GM23248 (cell line): Measurements from ENCODE around the gene CKM. TPM values are rescaled to one million over a fixed set of nuclear protein-coding genes. Genes with fewer than 3 reads are reported as not detected.

Source experiments
- DNase-seq: peaks from one replicate; pipeline ENCODE4 v3.0.0-alpha.2; 2015
- H2AFZ ChIP-seq: fragments of 200-600 bp; sonication (generic); 2 replicates; pipeline ENCODE4 v1.6.1; 2016; ENCODE audit warnings: antibody characterized with exemption
- H3F3A ChIP-seq: fragments of 200-600 bp; sonication (generic); 2 replicates; pipeline ENCODE4 v1.6.1; 2016; ENCODE audit warnings: mild to moderate bottlenecking, antibody characterized with exemption, mixed run types; ENCODE audit not compliant: insufficient read depth
- H3K27ac ChIP-seq: fragments of 200-600 bp; sonication (generic); 2 replicates; pipeline ENCODE4 v1.5.1; 2016; ENCODE audit warnings: mild to moderate bottlenecking
- H3K27me3 ChIP-seq: fragments of 200-600 bp; sonication (generic); replicated peaks from 2 replicates; pipeline ENCODE4 v1.6.1; 2016; ENCODE audit warnings: mild to moderate bottlenecking; ENCODE audit not compliant: insufficient read depth
- H3K36me3 ChIP-seq: fragments of 200-600 bp; sonication (generic); 2 replicates; pipeline ENCODE4 v1.6.1; 2016; ENCODE audit warnings: low read depth, mild to moderate bottlenecking
- H3K4me1 ChIP-seq: fragments of 200-600 bp; sonication (generic); 2 replicates; pipeline ENCODE4 v1.6.1; 2016; ENCODE audit warnings: mild to moderate bottlenecking; ENCODE audit not compliant: insufficient read depth
- H3K4me2 ChIP-seq: fragments of 200-600 bp; sonication (generic); one replicate; pipeline ENCODE4 v1.6.1; 2016; ENCODE audit warnings: mild to moderate bottlenecking; ENCODE audit not compliant: unreplicated experiment
- H3K4me3 ChIP-seq: fragments of 200-600 bp; sonication (generic); 2 replicates; pipeline ENCODE4 v1.5.1; 2016; ENCODE audit warnings: mild to moderate bottlenecking
- H3K79me2 ChIP-seq: fragments of 200-600 bp; sonication (generic); 2 replicates; pipeline ENCODE4 v1.6.1; 2016; ENCODE audit warnings: mild to moderate bottlenecking; ENCODE audit not compliant: insufficient read depth
- H3K9ac ChIP-seq: fragments of 200-600 bp; sonication (generic); 2 replicates; pipeline ENCODE4 v1.6.1; 2016; ENCODE audit warnings: mild to moderate bottlenecking
- H3K9me2 ChIP-seq: fragments of 200-600 bp; sonication (generic); 2 replicates; pipeline ENCODE4 v1.6.1; 2016; ENCODE audit warnings: mixed run types, mild to moderate bottlenecking, moderate library complexity; ENCODE audit not compliant: insufficient read depth
- H3K9me3 ChIP-seq: fragments of 200-600 bp; sonication (generic); one replicate; pipeline ENCODE4 v1.6.1; 2017; ENCODE audit warnings: low read depth
- H4K20me1 ChIP-seq: fragments of 200-600 bp; sonication (generic); 2 replicates; pipeline ENCODE4 v1.6.0; 2016; ENCODE audit not compliant: insufficient read depth
- EZH2 ChIP-seq: fragments of 200-600 bp; sonication (generic); IDR thresholded peaks from 2 replicates; pipeline ENCODE4 v1.6.1; 2018; ENCODE audit warnings: antibody characterized with exemption, mild to moderate bottlenecking; ENCODE audit not compliant: insufficient read depth, poor library complexity, severe bottlenecking
- EZH2phosphoT487 ChIP-seq: fragments of 200-600 bp; sonication (generic); IDR thresholded peaks from 2 replicates; pipeline ENCODE4 v1.6.1; 2018; ENCODE audit warnings: antibody characterized with exemption, moderate library complexity, mild to moderate bottlenecking, low read depth; ENCODE audit not compliant: insufficient read depth
- WGBS, 2 experiments: methylation state at CpG; one replicate each; pipeline ENCODE4 v1.1.6; 2015 to 2017; ENCODE audit warnings: low lambda C conversion rate in 2 of 2, low coverage in 1 of 2; ENCODE audit errors: missing lambda C conversion rate in 2 of 2; 5-methylcytosine and 5-hydroxymethylcytosine counted together
- in situ Hi-C: fragments of 300-500 bp; cut with MboI; formaldehyde crosslinking; loops from 2 replicates; pipeline ENCODE4 v1.15.0; 2020
- polyA plus RNA-seq: library from polyadenylated mRNA; unstranded; fragments of >200 nt; fragmentation: Nextera tagmentation; extraction: Ambion mirVana; gene quantifications from 2 replicates; pipeline ENCODE4 v1.2.1, GENCODE V29; 2016
- total RNA-seq: library from RNA; depleted of rRNA; stranded (reverse); fragments of >200 nt; shearing (Covaris generic); gene quantifications from 2 replicates; pipeline ENCODE4 v1.2.3, GENCODE V29; 2014

The CKM gene
- total and polyA plus RNA-seq, 2 experiments from 2014 or later = not detected

DNA sequence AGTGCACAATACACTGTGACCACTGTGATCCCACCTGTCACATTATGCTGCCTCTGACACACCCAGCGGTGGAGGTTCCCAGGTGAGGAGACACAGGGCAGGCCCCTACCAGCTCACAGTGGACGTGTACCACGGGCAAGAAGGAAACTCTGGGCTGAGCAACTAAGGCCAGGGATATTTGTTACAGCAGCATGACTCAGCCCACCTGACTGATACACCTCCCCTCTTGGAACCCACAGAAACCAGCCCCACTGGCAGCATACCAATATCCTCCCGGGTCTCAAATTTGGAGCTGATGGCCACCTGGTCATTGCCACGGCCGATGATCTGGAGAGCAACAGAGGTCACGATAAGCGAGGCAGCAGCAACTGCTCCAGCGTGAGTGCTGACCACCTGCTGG, 32.7 kb upstream of the CKM start:
- TF ChIP-seq EZH2 = no peak
- no peak for TF ChIP-seq EZH2phosphoT487
- no peaks in the 10 kb centered on the region for H4K20me1 ChIP-seq
- DNase-seq = no peak
- no peaks in the 10 kb centered on the region for H3K4me1 ChIP-seq
- no peaks in the 10 kb centered on the region for H3K27me3 ChIP-seq
- H2AFZ ChIP-seq = no peak overlapping the region
- H3K27ac ChIP-seq = no peak overlapping the region
- H3K4me2 ChIP-seq = no peak overlapping the region
- no peaks in the 10 kb centered on the region for H3K79me2 ChIP-seq
- H3K36me3 ChIP-seq = peaks cover 16% of the 10 kb centered on the region; the same call in 1 of the 2 replicates
- no peaks in the 10 kb centered on the region for H3K9me2 ChIP-seq
- H3K4me3 ChIP-seq = no peak overlapping the region
- in situ Hi-C loops = no loop called here
- no peaks in the 10 kb centered on the region for H3K9me3 ChIP-seq
- 97% methylated on average over 9 of the region's 9 CpGs for WGBS, 2 experiments
- H3F3A ChIP-seq = no peaks in the 10 kb centered on the region
- H3K9ac ChIP-seq = no peak overlapping the region

DNA sequence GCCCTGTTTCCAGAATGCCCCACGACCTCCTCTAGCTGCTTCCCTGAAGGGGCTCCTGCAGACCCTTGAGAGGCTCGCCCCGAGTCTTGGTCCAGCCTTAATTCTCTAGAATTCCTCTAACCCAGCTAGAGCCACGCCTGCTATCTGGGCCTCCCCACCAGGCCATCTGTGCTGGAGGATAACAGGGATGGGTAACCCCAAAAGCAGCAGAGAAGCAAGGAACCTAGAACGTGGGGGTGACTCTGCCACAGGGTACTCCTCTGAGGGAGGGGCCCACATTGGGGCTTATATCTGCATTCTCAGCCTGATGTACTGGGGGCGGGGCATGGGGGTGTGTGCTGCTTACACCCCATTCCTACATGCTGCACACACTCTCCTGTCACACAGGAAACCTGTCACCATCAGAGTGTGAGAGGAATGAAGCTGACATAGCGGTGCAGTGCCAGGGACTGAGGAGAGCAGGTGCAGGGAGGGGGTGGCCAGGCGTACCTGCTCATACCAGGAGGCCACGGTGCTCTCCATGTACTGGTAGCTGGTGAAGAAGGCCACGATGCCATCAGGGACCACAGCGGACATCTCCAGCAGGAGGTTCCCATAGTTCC, 31.7 kb upstream of the CKM start:
- Histone ChIP-seq H3K9ac (no peak overlapping the region), H4K20me1 (no peaks in the 10 kb centered on the region), H3K4me1 (no peaks in the 10 kb centered on the region), H3K36me3 (peaks cover 16% of the 10 kb centered on the region; the same call in 1 of the 2 replicates), H2AFZ (no peak overlapping the region), H3K4me3 (no peak overlapping the region), H3K9me3 (no peaks in the 10 kb centered on the region), H3K9me2 (no peaks in the 10 kb centered on the region), H3K4me2 (no peak overlapping the region), H3K27me3 (no peaks in the 10 kb centered on the region), H3K79me2 (no peaks in the 10 kb centered on the region), H3K27ac (no peak overlapping the region), H3F3A (no peaks in the 10 kb centered on the region)
- no peak for TF ChIP-seq EZH2phosphoT487
- TF ChIP-seq EZH2 = no peak
- DNase-seq = no peak
- WGBS, 2 experiments = 90 to 91% methylated on average over 11 of the region's 11 CpGs
- in situ Hi-C loops = no loop called here

GRCh38 chr19:45352914-45353796, 30.5 kb upstream of the CKM start:
- WGBS, 2 experiments = 90 to 98% methylated on average over 15 to 19 of the region's 20 CpGs
- Histone ChIP-seq H3F3A (no peaks in the 10 kb centered on the region), H3K27ac (no peak overlapping the region), H3K4me3 (no peak overlapping the region), H3K36me3 (peaks cover 16% of the 10 kb centered on the region; the same call in 1 of the 2 replicates), H3K9me3 (no peaks in the 10 kb centered on the region), H3K4me2 (no peak overlapping the region), H3K9me2 (no peaks in the 10 kb centered on the region), H2AFZ (no peak overlapping the region), H3K4me1 (no peaks in the 10 kb centered on the region), H3K79me2 (no peaks in the 10 kb centered on the region), H4K20me1 (no peaks in the 10 kb centered on the region), H3K9ac (no peak overlapping the region), H3K27me3 (no peaks in the 10 kb centered on the region)
- in situ Hi-C loops = no loop called here
- DNase-seq = no peak
- TF ChIP-seq EZH2phosphoT487 (no peak), EZH2 (no peak)

- no peak overlapping the region for H3K4me3 ChIP-seq
- no peaks in the 10 kb centered on the region for H3K9me3 ChIP-seq
- in situ Hi-C loops = no loop called here
- H2AFZ ChIP-seq = no peak overlapping the region
- DNase-seq = no peak
- no peaks in the 10 kb centered on the region for H3K27me3 ChIP-seq
- no peaks in the 10 kb centered on the region for H3K79me2 ChIP-seq
- no peak overlapping the region for H3K27ac ChIP-seq
- H3K36me3 ChIP-seq = peaks cover 16% of the 10 kb centered on the region; the same call in 1 of the 2 replicates
- no peak overlapping the region for H3K9ac ChIP-seq
- H3F3A ChIP-seq = no peaks in the 10 kb centered on the region
- no peaks in the 10 kb centered on the region for H3K9me2 ChIP-seq
- no peak overlapping the region for H3K4me2 ChIP-seq
- no peaks in the 10 kb centered on the region for H3K4me1 ChIP-seq
- TF ChIP-seq EZH2 (no peak), EZH2phosphoT487 (no peak)
- 96% methylated on average over 20 of the region's 20 CpGs for WGBS, 2 experiments
- no peaks in the 10 kb centered on the region for H4K20me1 ChIP-seq
Observed at GRCh38 chr19:45352471-45352870, 29.8 kb upstream of the CKM start.
